Fibroblast of villous mesenchyme (primary cell): ENCODE results near the gene ZEB1. TPM values are rescaled to one million over a fixed set of nuclear protein-coding genes. Genes with fewer than 3 reads are reported as not detected.
A peak's percentile ranks its signal among the peaks of the same experiment; 100 is the strongest.

Source experiments
- DNase-seq: peaks from one replicate; pipeline ENCODE4 v3.0.0-alpha.2; 2010; ENCODE audit warnings: low read depth
- H3K4me3 ChIP-seq: 2 replicates; pipeline ENCODE4 v1.5.1; 2011; ENCODE audit warnings: low read depth, mild to moderate bottlenecking, low read length
- total RNA-seq: library from RNA; depleted of rRNA; stranded (reverse); fragments of >200 nt; gene quantifications from 2 replicates; pipeline ENCODE4 v1.2.3, GENCODE V29; 2012
- TF ChIP-seq, protein P1 (sequence below): IDR thresholded peaks from 2 replicates; pipeline ENCODE4 v1.5.1; 2012; ENCODE audit warnings: low read depth, mild to moderate bottlenecking, low read length; ENCODE audit not compliant: insufficient read depth

ZEB1 gene
- total RNA-seq, 1 donor: 89.8 TPM

DNA sequence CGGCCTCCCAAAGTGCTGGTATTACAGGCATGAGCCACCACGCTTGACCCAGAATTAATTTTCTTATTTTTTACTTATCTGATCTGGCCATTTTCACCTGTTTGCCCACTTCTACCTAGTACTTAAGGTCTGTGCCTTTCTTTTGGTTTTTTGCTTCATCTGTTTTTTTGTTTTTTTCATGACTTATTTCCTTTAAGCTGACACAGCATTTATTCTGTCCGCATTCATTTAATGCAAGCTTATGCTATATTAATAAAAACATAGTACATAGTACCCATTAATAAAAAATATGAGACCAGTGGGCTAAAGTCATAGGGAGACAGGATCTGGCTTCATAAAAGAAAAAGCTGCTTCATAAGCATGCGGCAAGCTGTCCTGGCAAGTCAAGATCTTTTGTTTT lies 205.4 kb downstream of the ZEB1 start:
- DNase-seq: no peak
- TF ChIP-seq, protein P1, sequence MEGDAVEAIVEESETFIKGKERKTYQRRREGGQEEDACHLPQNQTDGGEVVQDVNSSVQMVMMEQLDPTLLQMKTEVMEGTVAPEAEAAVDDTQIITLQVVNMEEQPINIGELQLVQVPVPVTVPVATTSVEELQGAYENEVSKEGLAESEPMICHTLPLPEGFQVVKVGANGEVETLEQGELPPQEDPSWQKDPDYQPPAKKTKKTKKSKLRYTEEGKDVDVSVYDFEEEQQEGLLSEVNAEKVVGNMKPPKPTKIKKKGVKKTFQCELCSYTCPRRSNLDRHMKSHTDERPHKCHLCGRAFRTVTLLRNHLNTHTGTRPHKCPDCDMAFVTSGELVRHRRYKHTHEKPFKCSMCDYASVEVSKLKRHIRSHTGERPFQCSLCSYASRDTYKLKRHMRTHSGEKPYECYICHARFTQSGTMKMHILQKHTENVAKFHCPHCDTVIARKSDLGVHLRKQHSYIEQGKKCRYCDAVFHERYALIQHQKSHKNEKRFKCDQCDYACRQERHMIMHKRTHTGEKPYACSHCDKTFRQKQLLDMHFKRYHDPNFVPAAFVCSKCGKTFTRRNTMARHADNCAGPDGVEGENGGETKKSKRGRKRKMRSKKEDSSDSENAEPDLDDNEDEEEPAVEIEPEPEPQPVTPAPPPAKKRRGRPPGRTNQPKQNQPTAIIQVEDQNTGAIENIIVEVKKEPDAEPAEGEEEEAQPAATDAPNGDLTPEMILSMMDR: no peak
- H3K4me3 ChIP-seq: no peak overlapping the region

DNA sequence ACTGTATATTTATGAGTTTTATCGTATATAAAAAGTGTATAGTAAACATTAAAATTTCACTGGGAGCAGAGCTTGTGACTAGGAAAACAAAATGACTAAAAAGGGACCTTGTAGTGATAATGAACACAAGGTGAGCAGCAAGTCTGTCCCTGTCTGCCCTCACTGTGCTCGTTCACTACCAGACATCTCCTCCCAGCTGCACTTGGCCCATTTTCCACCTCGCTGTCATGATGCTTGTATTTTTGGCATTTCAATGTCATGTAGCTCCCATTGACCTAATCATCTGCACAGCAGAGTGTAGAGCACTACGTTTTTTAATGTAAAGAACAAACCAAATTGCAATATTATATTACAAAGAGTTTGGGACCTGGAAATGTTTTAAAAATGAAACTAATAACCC lies 207.2 kb downstream of the ZEB1 start:
- TF ChIP-seq, protein P1: no peak
- DNase-seq: no peak
- no peak overlapping the region for H3K4me3 ChIP-seq

DNA sequence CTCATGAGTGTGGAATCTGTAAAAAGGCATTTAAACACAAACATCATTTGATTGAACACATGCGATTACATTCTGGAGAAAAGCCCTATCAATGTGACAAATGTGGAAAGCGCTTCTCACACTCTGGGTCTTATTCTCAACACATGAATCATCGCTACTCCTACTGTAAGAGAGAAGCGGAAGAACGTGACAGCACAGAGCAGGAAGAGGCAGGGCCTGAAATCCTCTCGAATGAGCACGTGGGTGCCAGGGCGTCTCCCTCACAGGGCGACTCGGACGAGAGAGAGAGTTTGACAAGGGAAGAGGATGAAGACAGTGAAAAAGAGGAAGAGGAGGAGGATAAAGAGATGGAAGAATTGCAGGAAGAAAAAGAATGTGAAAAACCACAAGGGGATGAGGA lies 207.7 kb downstream of the ZEB1 start:
- DNase-seq: no peak
- TF ChIP-seq, protein P1: no peak
- H3K4me3 ChIP-seq: no peak overlapping the region

DNA sequence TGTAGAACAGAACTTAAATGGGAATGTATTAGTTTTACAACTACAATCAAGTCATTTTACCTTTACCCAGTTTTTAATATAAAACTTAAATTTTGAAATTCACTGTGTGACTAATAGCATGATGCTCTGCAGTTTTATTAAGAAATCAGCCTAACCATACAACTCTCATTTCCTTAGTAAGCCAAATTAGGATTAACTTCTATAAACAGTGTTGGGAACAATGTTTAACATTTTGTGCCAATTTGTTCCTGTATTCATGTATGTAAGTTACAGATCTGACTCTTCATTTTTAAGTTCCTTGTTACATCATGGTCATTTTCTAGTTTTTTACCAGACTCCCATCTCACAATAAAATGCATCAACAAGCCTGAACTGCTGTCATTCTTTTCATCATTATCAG lies 209.8 kb downstream of the ZEB1 start:
- no peak overlapping the region for H3K4me3 ChIP-seq
- TF ChIP-seq, protein P1: no peak
- DNase-seq: no peak

DNA sequence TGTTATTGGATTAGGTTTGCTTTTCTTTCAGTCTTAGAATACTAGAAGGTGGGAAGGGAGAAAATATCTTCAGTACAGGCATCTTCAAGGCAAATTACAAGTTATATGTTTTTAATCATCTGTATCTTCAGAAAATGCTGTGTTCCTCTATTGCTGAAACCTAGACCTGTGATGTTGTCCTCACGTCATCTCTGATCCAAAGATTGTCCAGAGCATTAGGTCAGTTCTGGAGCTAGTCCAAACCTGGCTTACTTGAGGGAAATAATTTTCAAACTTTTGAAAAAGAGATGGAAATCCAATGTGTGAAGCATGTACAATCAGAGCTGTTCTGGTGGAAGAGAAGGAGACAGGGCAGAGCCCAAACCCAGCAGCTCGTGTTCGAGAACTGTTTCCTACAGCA lies 217.3 kb downstream of the ZEB1 start:
- DNase-seq: peak; percentile 63
- TF ChIP-seq, protein P1: no peak
- H3K4me3 ChIP-seq: no peak overlapping the region

DNA sequence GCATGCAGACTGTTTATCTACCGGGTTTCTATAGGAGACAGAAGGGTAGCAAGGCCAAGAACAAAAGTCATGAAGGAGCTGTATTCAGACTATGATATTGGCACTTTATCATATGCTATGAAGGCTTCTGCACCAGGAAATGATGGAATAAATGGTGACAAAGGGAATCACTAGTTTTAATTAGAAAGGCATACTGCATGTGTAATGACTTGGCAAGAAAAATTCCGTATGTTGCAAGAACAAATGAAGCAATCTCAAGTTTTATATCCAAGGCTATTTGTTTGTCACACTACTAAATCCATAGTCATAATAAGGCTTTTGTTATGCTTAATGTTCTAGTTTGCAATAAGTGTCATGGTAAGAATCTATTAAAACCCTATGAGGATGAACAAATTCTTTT lies 230.9 kb downstream of the ZEB1 start:
- TF ChIP-seq, protein P1: no peak
- peak; percentile 85 for DNase-seq
- H3K4me3 ChIP-seq: no peak overlapping the region

DNA sequence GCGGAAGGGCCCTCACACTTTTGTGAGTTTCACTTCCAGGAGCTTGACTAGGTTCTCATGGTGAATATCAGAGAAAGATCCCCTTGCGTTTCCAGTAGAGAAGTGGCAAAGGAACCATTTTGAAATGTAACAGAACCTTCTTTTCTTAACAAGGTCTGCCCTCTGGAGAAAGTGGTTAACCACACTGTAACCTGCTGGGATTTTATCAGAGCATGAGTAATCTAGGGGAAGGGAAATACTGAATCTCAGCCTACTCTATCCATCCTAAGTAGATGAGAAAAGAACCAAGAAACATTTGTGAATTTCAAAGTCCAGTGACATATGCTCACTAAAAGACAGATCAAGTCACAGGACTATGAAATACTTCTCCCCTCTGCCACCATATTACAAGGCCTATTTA lies 235.5 kb downstream of the ZEB1 start:
- TF ChIP-seq, protein P1: no peak
- DNase-seq: peak; percentile 86
- no peak overlapping the region for H3K4me3 ChIP-seq
